ENCODE measurements around the gene ZNRF3. TPM values are rescaled to one million over a fixed set of nuclear protein-coding genes. Genes with fewer than 3 reads are reported as not detected.
"Not testable (repeated sequence)": the region's sequence is repeated elsewhere in the genome, so short reads cannot be mapped to it uniquely, and the experiment has no call there.

ZNRF3 gene
- total and polyA plus RNA-seq, 9 donors, result 5.5 to 8.7 (median 8.1) TPM

DNA sequence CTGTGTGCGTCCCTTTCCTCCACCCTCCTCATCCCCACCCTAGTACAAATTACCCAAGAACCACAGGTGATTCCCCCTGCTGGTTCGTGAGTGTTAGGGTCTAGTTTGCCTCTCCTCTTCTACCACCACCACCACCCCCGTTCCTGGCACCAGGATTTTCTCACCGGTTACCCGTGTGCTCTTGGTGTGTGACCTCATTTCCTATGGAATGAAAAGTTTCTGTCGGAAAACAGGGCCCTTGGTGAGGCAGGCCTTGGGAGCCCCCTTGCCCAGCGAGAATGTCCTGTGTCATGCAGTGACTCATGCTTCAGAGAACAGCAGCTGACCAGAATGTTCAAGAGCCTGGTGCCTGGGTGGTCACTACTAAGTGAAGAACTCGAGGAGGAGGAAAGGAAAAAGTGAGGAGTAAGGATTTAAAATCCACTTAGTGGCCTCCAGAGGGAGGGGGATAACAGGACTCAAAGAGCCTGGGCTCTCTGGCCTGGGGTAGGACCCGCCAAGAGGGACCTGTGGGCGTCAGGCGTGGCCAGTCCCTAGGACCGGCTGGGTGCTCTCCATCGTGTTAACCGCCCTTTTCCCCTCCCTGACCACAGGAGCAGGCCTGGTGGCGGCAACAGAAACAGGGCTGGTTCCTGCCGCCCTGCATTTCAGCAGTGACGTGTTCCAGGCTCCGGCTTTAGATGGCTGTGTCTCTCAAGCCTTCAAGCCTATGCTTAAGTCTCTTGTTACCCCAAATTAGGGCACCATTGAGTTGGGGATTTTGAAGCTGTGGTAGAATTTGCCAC is 148.0 kb downstream of the ZNRF3 start:
- peaks cover 6% of the 10 kb centered on the region for H3K36me3 ChIP-seq (ENCODE audit: control insufficient read depth, insufficient read depth, low read length)
- no peaks in the 10 kb centered on the region for H3K9me3 ChIP-seq (replicated peaks; ENCODE audit: control insufficient read depth, low read depth, low read length)
- 44% methylated on average over 7 of the region's 18 CpGs for WGBS (ENCODE audit: insufficient coverage)
- H3K27me3 ChIP-seq (ENCODE audit: control insufficient read depth, insufficient read depth, low read length), result peaks cover 2% of the 10 kb centered on the region
- peak; percentile 85 for DNase-seq
- H3K27ac ChIP-seq (ENCODE audit: low read length), result peak overlapping the region; percentile 67
- H3K4me3 ChIP-seq (ENCODE audit: low read length), result no peak overlapping the region
- H3K4me1 ChIP-seq (ENCODE audit: control insufficient read depth, insufficient read depth, low read length), result peaks cover 29% of the 10 kb centered on the region

DNA sequence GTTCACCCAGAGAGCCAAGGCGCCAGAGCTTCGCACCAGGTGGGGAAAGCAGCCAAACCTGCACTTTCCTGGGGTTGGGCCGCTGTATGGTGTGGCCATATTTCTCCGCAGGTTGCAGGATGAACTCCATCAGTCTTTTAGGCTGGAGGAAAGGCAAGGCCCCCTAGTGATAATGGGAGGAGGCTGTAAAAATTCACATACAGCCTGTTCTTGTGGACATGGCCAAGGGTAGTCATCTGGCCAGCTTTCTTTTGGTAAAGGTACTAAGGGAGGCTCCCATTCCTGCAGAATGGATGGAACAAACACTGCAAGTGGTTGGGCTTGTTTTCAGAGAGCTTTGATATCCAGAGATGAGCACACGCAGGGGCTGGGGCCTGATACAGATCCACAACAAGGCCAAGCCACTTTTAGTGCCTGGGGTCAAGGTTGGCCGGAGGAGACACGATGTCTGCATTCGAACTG is 148.7 kb downstream of the ZNRF3 start:
- H3K27ac ChIP-seq (ENCODE audit: low read length), result peak overlapping the region; percentile 67
- 73% methylated on average over 8 of the region's 8 CpGs for WGBS (ENCODE audit: insufficient coverage)
- peaks cover 2% of the 10 kb centered on the region for H3K27me3 ChIP-seq (ENCODE audit: control insufficient read depth, insufficient read depth, low read length)
- H3K4me3 ChIP-seq (ENCODE audit: low read length), result no peak overlapping the region
- H3K4me1 ChIP-seq (ENCODE audit: control insufficient read depth, insufficient read depth, low read length), result peaks cover 29% of the 10 kb centered on the region
- DNase-seq, result no peak
- H3K36me3 ChIP-seq (ENCODE audit: control insufficient read depth, insufficient read depth, low read length), result no peaks in the 10 kb centered on the region
- no peaks in the 10 kb centered on the region for H3K9me3 ChIP-seq (replicated peaks; ENCODE audit: control insufficient read depth, low read depth, low read length)

DNA sequence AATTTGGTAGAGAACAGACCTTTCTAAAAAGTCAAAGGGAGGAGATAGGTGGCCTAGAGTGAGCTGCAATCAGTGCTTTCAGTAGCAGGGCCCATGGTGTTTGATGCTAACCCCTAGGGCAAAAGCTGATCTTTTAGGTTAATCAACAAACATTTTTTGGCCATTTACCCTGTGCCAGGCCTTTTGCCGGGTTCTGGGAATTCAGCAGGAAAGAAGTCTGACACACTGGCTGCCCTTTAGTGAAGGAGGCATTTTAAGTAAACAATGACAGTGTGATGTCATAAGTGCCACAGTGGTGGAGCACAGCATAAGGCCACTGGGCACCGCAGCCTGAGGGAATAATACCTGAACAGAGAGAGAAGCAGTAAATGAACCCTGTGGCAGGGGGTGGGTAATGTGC is 149.2 kb downstream of the ZNRF3 start:
- Histone ChIP-seq H3K36me3 (ENCODE audit: control insufficient read depth, insufficient read depth, low read length) (no peaks in the 10 kb centered on the region), H3K27me3 (ENCODE audit: control insufficient read depth, insufficient read depth, low read length) (peaks cover 2% of the 10 kb centered on the region), H3K4me3 (ENCODE audit: low read length) (no peak overlapping the region), H3K9me3 (replicated peaks; ENCODE audit: control insufficient read depth, low read depth, low read length) (no peaks in the 10 kb centered on the region), H3K4me1 (ENCODE audit: control insufficient read depth, insufficient read depth, low read length) (peaks cover 29% of the 10 kb centered on the region), H3K27ac (ENCODE audit: low read length) (peak overlapping the region; percentile 31)
- no peak for DNase-seq
- WGBS (ENCODE audit: insufficient coverage), result 94% methylated on average over 2 of the region's 2 CpGs

DNA sequence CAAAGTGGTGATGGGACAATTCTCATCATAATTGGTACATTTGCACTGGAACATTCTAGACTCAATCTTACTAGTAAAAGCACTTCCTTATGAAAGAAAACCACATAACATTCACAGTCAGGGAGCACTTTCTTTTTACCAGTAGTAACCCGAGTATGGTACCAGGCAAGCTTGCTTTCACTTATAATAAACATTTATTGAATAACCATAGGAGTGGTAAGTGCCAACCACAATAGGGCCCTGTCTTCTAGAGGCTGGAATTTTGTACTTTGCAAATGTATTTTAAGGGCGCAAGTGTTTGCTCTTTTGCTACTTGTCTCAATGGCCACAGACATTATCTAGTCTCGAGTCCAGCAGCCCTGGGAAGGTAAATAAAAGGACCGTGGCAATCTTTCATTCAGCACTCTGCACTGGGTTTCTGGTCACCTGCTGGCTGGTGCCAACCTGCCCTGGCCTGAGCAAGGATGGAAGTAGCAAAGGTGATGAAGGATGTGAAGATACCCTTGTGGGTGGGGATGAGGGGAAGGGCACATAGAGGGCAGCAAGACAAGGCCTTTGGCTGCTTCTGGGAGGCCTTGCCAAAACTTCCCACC is 154.1 kb downstream of the ZNRF3 start:
- 100% methylated on average over 3 of the region's 4 CpGs for WGBS (ENCODE audit: insufficient coverage)
- no peak overlapping the region for H3K27ac ChIP-seq (ENCODE audit: low read length)
- no peak for DNase-seq
- no peaks in the 10 kb centered on the region for H3K36me3 ChIP-seq (ENCODE audit: control insufficient read depth, insufficient read depth, low read length)
- H3K4me1 ChIP-seq (ENCODE audit: control insufficient read depth, insufficient read depth, low read length), result peaks cover 9% of the 10 kb centered on the region
- H3K9me3 ChIP-seq (replicated peaks; ENCODE audit: control insufficient read depth, low read depth, low read length), result no peaks in the 10 kb centered on the region
- H3K4me3 ChIP-seq (ENCODE audit: low read length), result no peak overlapping the region
- no peaks in the 10 kb centered on the region for H3K27me3 ChIP-seq (ENCODE audit: control insufficient read depth, insufficient read depth, low read length)

DNA sequence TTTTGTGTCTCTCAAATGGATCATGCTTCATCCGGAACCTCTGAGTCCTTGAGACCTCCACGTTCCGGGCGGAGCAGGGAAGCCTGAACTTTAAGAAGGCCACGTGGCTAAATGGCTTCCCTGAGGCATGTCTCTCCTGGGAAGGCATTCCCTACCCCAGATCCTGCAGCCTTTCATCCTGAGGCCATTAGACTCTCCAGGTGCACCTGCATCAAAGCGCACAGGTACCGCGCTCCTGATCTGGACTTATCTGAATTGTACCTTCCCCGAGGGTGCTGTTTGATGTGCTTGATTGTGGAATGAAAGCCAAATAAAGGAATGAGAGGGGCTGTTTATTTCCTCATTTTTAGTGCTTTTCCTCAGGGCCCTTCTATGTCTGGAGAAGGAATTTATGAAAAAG is 155.8 kb downstream of the ZNRF3 start:
- peaks cover 12% of the 10 kb centered on the region for H3K36me3 ChIP-seq (ENCODE audit: control insufficient read depth, insufficient read depth, low read length)
- no peak overlapping the region for H3K27ac ChIP-seq (ENCODE audit: low read length)
- no peaks in the 10 kb centered on the region for H3K27me3 ChIP-seq (ENCODE audit: control insufficient read depth, insufficient read depth, low read length)
- H3K4me3 ChIP-seq (ENCODE audit: low read length), result no peak overlapping the region
- H3K9me3 ChIP-seq (replicated peaks; ENCODE audit: control insufficient read depth, low read depth, low read length), result no peaks in the 10 kb centered on the region
- DNase-seq, result no peak
- peaks cover 5% of the 10 kb centered on the region for H3K4me1 ChIP-seq (ENCODE audit: control insufficient read depth, insufficient read depth, low read length)
- 67% methylated on average over 6 of the region's 9 CpGs for WGBS (ENCODE audit: insufficient coverage)

DNA sequence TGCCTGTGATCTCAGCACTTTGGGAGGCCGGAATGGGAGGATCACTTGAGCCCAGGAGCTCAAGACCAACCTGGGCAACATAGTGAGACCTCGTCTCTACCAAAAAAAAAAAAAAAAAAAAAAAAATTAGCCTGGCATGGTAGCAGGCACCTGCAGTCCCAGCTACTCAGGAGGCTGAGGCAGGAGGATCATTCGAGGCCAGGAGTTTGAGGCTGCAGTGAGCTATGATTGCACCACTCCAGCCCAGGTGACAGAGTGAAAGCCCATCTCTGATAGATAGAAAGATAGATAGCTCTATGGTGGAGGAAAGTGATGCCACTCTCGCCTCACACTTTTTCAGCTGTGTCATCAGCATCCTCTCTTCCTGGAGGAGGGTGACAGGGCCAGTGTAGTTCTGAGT is 156.3 kb downstream of the ZNRF3 start:
- H3K36me3 ChIP-seq (ENCODE audit: control insufficient read depth, insufficient read depth, low read length), result peaks cover 16% of the 10 kb centered on the region
- H3K4me1 ChIP-seq (ENCODE audit: control insufficient read depth, insufficient read depth, low read length); H3K4me3 ChIP-seq (ENCODE audit: low read length); DNase-seq; H3K9me3 ChIP-seq (replicated peaks; ENCODE audit: control insufficient read depth, low read depth, low read length); H3K27me3 ChIP-seq (ENCODE audit: control insufficient read depth, insufficient read depth, low read length); H3K27ac ChIP-seq (ENCODE audit: low read length): not testable (repeated sequence)
- 89% methylated on average over 1 of the region's 4 CpGs for WGBS (ENCODE audit: insufficient coverage)

DNA sequence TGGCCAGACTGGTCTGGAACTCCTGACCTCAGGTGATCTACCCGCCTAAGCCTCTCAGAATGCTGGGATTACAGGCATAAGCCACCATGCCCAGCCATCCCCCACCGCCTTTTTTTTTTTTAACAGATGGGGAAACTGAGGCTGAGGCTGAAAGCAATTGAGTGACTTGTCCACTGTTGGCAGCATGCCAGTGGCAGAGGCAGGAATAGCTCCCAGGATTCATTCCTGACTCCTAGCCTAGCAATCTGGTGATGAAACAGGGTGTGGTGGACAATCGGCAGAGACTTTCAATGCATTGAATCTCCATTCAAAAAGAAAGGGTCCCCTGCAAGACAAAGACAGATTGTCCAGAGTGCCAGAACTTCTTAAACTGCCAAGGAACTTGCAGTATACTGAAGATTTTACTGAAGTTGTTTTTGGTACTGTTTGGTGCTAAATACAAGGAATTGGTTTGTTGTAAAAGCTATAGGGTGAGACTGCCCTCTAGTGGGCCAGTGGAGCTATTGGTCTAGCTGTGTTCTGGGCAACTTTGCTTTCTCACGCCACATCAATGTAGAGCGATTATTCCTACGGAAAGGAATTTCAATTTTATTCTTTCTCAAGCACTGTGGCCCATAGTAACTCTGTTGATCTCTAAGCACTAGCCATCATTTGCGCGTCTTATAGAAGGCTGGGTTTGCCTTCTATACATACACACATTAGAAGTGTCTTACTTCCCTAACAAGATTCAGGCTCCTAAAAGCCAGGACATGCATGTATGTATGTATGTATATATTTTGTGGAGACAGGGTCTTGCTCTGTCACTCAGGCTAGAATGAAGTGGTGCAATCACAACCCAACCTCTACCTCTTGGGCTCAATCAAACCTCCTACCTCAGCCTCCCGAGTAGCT is 157.3 kb downstream of the ZNRF3 start:
- DNase-seq, result peak; percentile 88
- Histone ChIP-seq H3K27ac (ENCODE audit: low read length) (no peak overlapping the region), H3K9me3 (replicated peaks; ENCODE audit: control insufficient read depth, low read depth, low read length) (no peaks in the 10 kb centered on the region), H3K4me1 (ENCODE audit: control insufficient read depth, insufficient read depth, low read length) (peaks cover 5% of the 10 kb centered on the region), H3K27me3 (ENCODE audit: control insufficient read depth, insufficient read depth, low read length) (no peaks in the 10 kb centered on the region), H3K4me3 (ENCODE audit: low read length) (no peak overlapping the region), H3K36me3 (ENCODE audit: control insufficient read depth, insufficient read depth, low read length) (peaks cover 23% of the 10 kb centered on the region)
- no CpG with 5 or more reads among the region's 9 CpGs for WGBS (ENCODE audit: insufficient coverage)

DNA sequence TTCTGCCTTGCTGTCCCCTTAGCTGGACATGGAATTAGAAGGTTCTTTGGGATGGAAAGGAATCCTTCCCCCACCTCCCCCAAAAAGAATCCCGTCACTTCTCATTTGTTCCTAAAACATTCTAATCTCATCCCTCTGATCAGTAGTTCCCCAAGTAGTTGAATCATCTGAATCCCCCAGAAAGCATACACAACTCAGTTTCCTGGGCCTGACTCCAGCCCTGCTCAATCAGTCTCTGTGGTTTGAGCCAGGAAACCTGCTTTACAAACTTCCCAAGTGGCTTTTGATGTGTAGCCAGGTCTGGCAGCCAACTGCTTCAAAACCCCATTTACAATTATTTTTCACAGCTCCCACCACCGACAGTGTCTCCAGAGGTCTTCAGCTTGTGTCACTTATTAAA is 158.0 kb downstream of the ZNRF3 start:
- no peaks in the 10 kb centered on the region for H3K27me3 ChIP-seq (ENCODE audit: control insufficient read depth, insufficient read depth, low read length)
- WGBS (ENCODE audit: insufficient coverage), result 43% methylated on average over 1 of the region's 2 CpGs
- no peak overlapping the region for H3K4me3 ChIP-seq (ENCODE audit: low read length)
- no peak overlapping the region for H3K27ac ChIP-seq (ENCODE audit: low read length)
- no peaks in the 10 kb centered on the region for H3K9me3 ChIP-seq (replicated peaks; ENCODE audit: control insufficient read depth, low read depth, low read length)
- peak; percentile 39 for DNase-seq
- peaks cover 31% of the 10 kb centered on the region for H3K36me3 ChIP-seq (ENCODE audit: control insufficient read depth, insufficient read depth, low read length)
- H3K4me1 ChIP-seq (ENCODE audit: control insufficient read depth, insufficient read depth, low read length), result peaks cover 5% of the 10 kb centered on the region

DNA sequence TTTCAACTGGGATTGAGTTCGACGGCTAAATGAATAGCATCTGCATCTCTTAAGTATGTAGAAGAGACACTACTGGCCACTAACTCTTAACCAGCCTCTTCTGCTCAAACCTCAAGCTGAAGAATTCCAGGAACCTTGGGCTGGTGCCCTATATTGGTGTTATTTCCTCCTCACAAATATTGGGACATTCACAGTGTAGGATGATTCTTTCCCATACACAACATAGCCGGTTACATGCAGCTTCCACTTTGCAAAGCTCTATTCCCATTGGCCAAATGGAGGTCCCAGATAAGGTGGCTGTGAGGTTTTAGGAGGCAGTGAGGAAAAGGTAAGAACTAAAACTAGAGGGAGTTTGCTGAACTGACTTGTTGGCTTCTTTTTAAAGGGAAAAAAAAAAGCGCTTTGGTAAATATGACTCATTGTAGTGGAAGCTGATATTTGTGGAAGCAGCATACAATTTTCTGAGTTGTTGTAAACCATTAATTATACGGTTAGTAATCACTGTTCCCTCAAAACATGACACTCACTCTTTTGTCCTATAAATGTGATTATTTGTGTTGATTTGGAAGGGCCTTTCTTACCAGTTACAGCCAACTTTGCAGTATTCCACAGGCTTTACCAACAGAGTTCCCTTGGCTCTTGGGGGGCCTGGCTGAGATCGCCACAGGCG is 160.7 kb downstream of the ZNRF3 start:
- no peaks in the 10 kb centered on the region for H3K9me3 ChIP-seq (replicated peaks; ENCODE audit: control insufficient read depth, low read depth, low read length)
- H3K36me3 ChIP-seq (ENCODE audit: control insufficient read depth, insufficient read depth, low read length), result peaks cover 57% of the 10 kb centered on the region
- H3K27me3 ChIP-seq (ENCODE audit: control insufficient read depth, insufficient read depth, low read length), result no peaks in the 10 kb centered on the region
- WGBS (ENCODE audit: insufficient coverage), result 87% methylated on average over 2 of the region's 7 CpGs
- H3K27ac ChIP-seq (ENCODE audit: low read length), result no peak overlapping the region
- DNase-seq, result no peak
- peaks cover 2% of the 10 kb centered on the region for H3K4me1 ChIP-seq (ENCODE audit: control insufficient read depth, insufficient read depth, low read length)
- no peak overlapping the region for H3K4me3 ChIP-seq (ENCODE audit: low read length)
